Neural crest cell (in vitro differentiated cells): Measurements from ENCODE around the gene TRAPPC3. TPM values are rescaled to one million over a fixed set of nuclear protein-coding genes. Genes with fewer than 3 reads are reported as not detected.
A peak's percentile ranks its signal among the peaks of the same experiment; 100 is the strongest.

ENCODE experiments used
- DNase-seq: peaks from one replicate; pipeline ENCODE4 v3.0.0; 2021; ENCODE audit warnings: low read depth, mixed read lengths, low spot score
- H3K27ac Mint-ChIP-seq: one replicate; pipeline ENCODE4 v1.8.0; 2021; ENCODE audit warnings: mild to moderate bottlenecking, mixed read lengths; ENCODE audit not compliant: unreplicated experiment
- H3K27me3 Mint-ChIP-seq: 2 replicates; pipeline ENCODE4 v1.8.0; 2021; ENCODE audit warnings: low read depth, mild to moderate bottlenecking, mixed read lengths
- H3K36me3 Mint-ChIP-seq: 2 replicates; pipeline ENCODE4 v1.8.0; 2021; ENCODE audit warnings: low read depth, mild to moderate bottlenecking, mixed read lengths
- H3K4me1 Mint-ChIP-seq: 2 replicates; pipeline ENCODE4 v1.8.0; 2021; ENCODE audit warnings: mixed read lengths
- H3K4me3 Mint-ChIP-seq: one replicate; pipeline ENCODE4 v1.8.0; 2021; ENCODE audit warnings: mild to moderate bottlenecking, mixed read lengths
- H3K9me3 Mint-ChIP-seq: 2 replicates; pipeline ENCODE4 v1.8.0; 2021; ENCODE audit warnings: mixed read lengths
- CTCF ChIP-seq: fragments of 200-600 bp; sonication (generic); conservative IDR thresholded peaks from 2 replicates; pipeline ENCODE4 v1.5.0; 2021; ENCODE audit warnings: antibody characterized with exemption, mild to moderate bottlenecking
- total RNA-seq: library from RNA; stranded (reverse); gene quantifications from 2 replicates; pipeline ENCODE4 v1.2.1, GENCODE V29; 2021

Gene TRAPPC3
- total RNA-seq, 1 donor from 2014 or later, result 52.8 TPM

- TF ChIP-seq CTCF, result no peak
- no peak for DNase-seq
- no peaks in the 10 kb centered on the region for H3K9me3 Mint-ChIP-seq
- peak overlapping the region; percentile 83 for H3K4me3 Mint-ChIP-seq
- no peak overlapping the region for H3K27ac Mint-ChIP-seq
- H3K36me3 Mint-ChIP-seq, result no peaks in the 10 kb centered on the region
- peaks cover 14% of the 10 kb centered on the region for H3K4me1 Mint-ChIP-seq
- no peaks in the 10 kb centered on the region for H3K27me3 Mint-ChIP-seq
These were observed 56.1 kb downstream of the TRAPPC3 start for GRCh38 chr1:36093226-36093625.

GRCh38 chr1:36092798-36093185 is 56.5 kb downstream of the TRAPPC3 start:
- H3K27ac Mint-ChIP-seq, result no peak overlapping the region
- no peaks in the 10 kb centered on the region for H3K9me3 Mint-ChIP-seq
- DNase-seq, result no peak
- H3K27me3 Mint-ChIP-seq, result no peaks in the 10 kb centered on the region
- H3K4me1 Mint-ChIP-seq, result peaks cover 14% of the 10 kb centered on the region
- TF ChIP-seq CTCF, result no peak
- peak overlapping the region; percentile 83 for H3K4me3 Mint-ChIP-seq
- no peaks in the 10 kb centered on the region for H3K36me3 Mint-ChIP-seq

DNA sequence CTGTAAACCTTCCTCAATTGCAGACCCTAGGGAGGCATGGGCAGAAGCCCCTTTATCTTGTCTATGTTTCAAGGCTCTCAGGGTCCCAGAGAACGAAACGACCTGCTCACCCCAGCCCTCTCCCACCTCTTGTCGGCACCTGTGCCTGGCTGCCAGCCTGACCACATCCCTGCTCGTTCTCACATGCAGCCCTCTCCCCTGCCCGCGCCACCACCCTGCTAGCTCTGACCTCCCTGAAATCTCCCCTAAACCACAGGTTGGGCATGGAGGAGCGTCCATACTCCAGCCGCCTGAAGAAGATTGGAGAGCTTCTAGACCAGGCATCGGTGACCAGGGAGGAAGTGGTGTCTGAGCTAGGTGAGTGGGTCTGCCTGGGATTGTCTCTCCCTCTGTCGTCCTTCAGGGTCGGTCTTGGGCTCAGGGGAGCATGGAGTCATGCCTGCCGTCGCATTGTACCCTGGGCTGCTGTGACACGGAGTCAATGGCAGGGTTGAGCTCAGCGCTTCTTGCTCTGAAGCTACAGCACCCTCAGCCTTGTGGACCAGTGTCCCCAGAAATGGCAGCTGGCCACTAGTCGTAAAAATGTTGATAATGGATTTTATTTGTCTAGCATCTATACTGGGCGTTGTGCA is 57.0 kb downstream of the TRAPPC3 start:
- Mint-ChIP-seq H3K9me3 (no peaks in the 10 kb centered on the region), H3K36me3 (no peaks in the 10 kb centered on the region), H3K4me1 (peaks cover 14% of the 10 kb centered on the region), H3K4me3 (peak overlapping the region; percentile 83), H3K27me3 (no peaks in the 10 kb centered on the region), H3K27ac (no peak overlapping the region)
- no peak for DNase-seq
- no peak for TF ChIP-seq CTCF

- peak overlapping the region; percentile 82 for H3K4me3 Mint-ChIP-seq
- H3K27me3 Mint-ChIP-seq, result no peaks in the 10 kb centered on the region
- no peak overlapping the region for H3K27ac Mint-ChIP-seq
- no peaks in the 10 kb centered on the region for H3K36me3 Mint-ChIP-seq
- no peak for TF ChIP-seq CTCF
- DNase-seq, result no peak
- H3K9me3 Mint-ChIP-seq, result no peaks in the 10 kb centered on the region
- H3K4me1 Mint-ChIP-seq, result peaks cover 17% of the 10 kb centered on the region
These were observed 57.6 kb downstream of the TRAPPC3 start for GRCh38 chr1:36091698-36092097.

GRCh38 chr1:36091141-36091540 is 58.1 kb downstream of the TRAPPC3 start:
- Mint-ChIP-seq H3K27ac (no peak overlapping the region), H3K27me3 (no peaks in the 10 kb centered on the region), H3K36me3 (no peaks in the 10 kb centered on the region), H3K9me3 (no peaks in the 10 kb centered on the region), H3K4me1 (peaks cover 17% of the 10 kb centered on the region), H3K4me3 (peak overlapping the region; percentile 82)
- TF ChIP-seq CTCF, result no peak
- no peak for DNase-seq
